Measurements from ENCODE around the gene CD70.

GRCh38 chr19:6590827-6591319 is at the start of gene CD70:
- TF ChIP-seq CTCF (conservative IDR thresholded peaks at IDR 0.05; ENCODE audit: low read depth, low read length) (no peak), EZH2 (IDR thresholded peaks at IDR 0.05; ENCODE audit: low read length, unreplicated experiment) (no peak), EZH2phosphoT487 (IDR thresholded peaks at IDR 0.05; ENCODE audit: borderline replicate concordance, low read length) (no peak)

Measured in PC-3 (cell line).